Heart left ventricle (tissue), 13 donors: ENCODE data around the gene ZNF845.
"Not testable (repeated sequence)": the region's sequence is repeated elsewhere in the genome, so short reads cannot be mapped to it uniquely, and the experiment has no call there.

ENCODE experiments used
- CTCF ChIP-seq, 12 donors: fragments of 200-600 bp; sonication (generic) in 4 of 12; IDR thresholded peaks; one replicate each; pipeline versions ENCODE4 v1.5.0 to v1.8.0; 2018 to 2022; ENCODE audit warnings: antibody characterized with exemption in 12 of 12, mild to moderate bottlenecking in 5 of 12
- POLR2A ChIP-seq, 2 donors: fragments of 450-650 bp; IDR thresholded peaks; one replicate each; pipeline ENCODE4 v1.6.1; 2017; ENCODE audit warnings: antibody characterized with exemption in 2 of 2, mild to moderate bottlenecking in 2 of 2, moderate library complexity in 2 of 2
- donor health status: ischemic (EF 13 %, LVEDD 7.1; RV severe dilation, severe dysfunction).
- donor health status: DM: no; HTN: yes; CAD: no.
- donor health status: DM: no; HTN: no; CAD: no.
- donor health status: ischemic (EF 25% LVEDD 6.9; RV normal size, moderate dysfunction).
- donor health status: ischemic (EF 25% LVEDD 5.7; RV mildly dilated, moderate dysfunction).
- donor health status: ischemic (EF 35%, LVEDD 5.7; RV mildly dilated, moderate dysfunction).
- donor health status: nonischemic (EF 11% LVEDD 7.7; RV severe dilation, severe dysfunction).
- donor health status: DM: yes; HTN: yes; CAD: no.
- donor health status: PGD.
- donor health status: ischemic (EF 29% LVEDD 5.4; RV normal size, mild dysfunction).
- donor health status: nonischemic (EF 23%, LVEDD 6.1; RV moderate dilation, normal function).

- TF ChIP-seq CTCF, POLR2A (IDR thresholded peaks at IDR 0.05): not testable (repeated sequence)
Observed at GRCh38 chr19:53344403-53344802, 10.9 kb downstream of the ZNF845 start.
